ENCODE data around the gene CALN1.
A peak's percentile ranks its signal among the peaks of the same experiment; 100 is the strongest.

Gene CALN1

GRCh38 chr7:72152161-72153131 is 259.7 kb downstream of the CALN1 start:
- H3K18ac ChIP-seq (ENCODE audit: low read length) = no peak overlapping the region
- H2AFZ ChIP-seq (ENCODE audit: low read length) = no peak overlapping the region
- H2AK5ac ChIP-seq (ENCODE audit: low read depth, low read length) = no peak overlapping the region
- H3K9ac ChIP-seq (ENCODE audit: low read depth, low read length, poor library complexity) = no peak overlapping the region
- H4K8ac ChIP-seq (ENCODE audit: low read depth, low read length) = no peak overlapping the region
- DNase-seq (ENCODE audit: low spot score) = no peak
- H2BK120ac ChIP-seq (ENCODE audit: low read depth, low read length) = no peak overlapping the region
- H3K4me3 ChIP-seq (ENCODE audit: low read length in 2 of 2) = no peak overlapping the region
- H3K36me3 ChIP-seq (replicated peaks in 1 of 2; ENCODE audit: control insufficient read depth in 2 of 2, insufficient read depth in 2 of 2, low read length in 2 of 2) = no peaks in the 10 kb centered on the region
- no peak overlapping the region for H4K91ac ChIP-seq (ENCODE audit: low read depth, low read length, poor library complexity)
- H3K23ac ChIP-seq (ENCODE audit: low read depth, low read length, poor library complexity) = no peak overlapping the region
- H3K79me1 ChIP-seq (ENCODE audit: low read depth, low read length) = no peaks in the 10 kb centered on the region
- H2BK15ac ChIP-seq (ENCODE audit: low read length) = no peak overlapping the region
- no peak overlapping the region for H3K14ac ChIP-seq (ENCODE audit: low read length)
- peaks cover 0 to 10% of the 10 kb centered on the region in 2 donors for H3K4me1 ChIP-seq (ENCODE audit: control insufficient read depth in 2 of 2, insufficient read depth in 1 of 2, low read depth in 1 of 2, low read length in 2 of 2)
- H3K4me2 ChIP-seq (ENCODE audit: insufficient read depth, low read length, poor library complexity, severe bottlenecking) = no peak overlapping the region
- no peaks in the 10 kb centered on the region for H3K27me3 ChIP-seq (ENCODE audit: control insufficient read depth in 3 of 3, insufficient read depth in 3 of 3, low read depth in 1 of 3, low read length in 3 of 3)
- H2BK12ac ChIP-seq (ENCODE audit: low read length) = no peak overlapping the region
- WGBS, 2 donors (ENCODE audit: extremely low coverage in 2 of 2, insufficient read length in 2 of 2, insufficient replicate concordance in 1 of 2) = no CpG with 5 or more reads among the region's 7 CpGs
- no peak overlapping the region for H3K27ac ChIP-seq (replicated peaks; ENCODE audit: low read length)
- no peak overlapping the region for H2BK5ac ChIP-seq (ENCODE audit: low read length)
- H3K4ac ChIP-seq (ENCODE audit: low read length) = no peak overlapping the region
- no peaks in the 10 kb centered on the region for H3K9me3 ChIP-seq (replicated peaks in 1 of 2; ENCODE audit: control insufficient read depth in 2 of 2, insufficient read depth in 1 of 2, low read depth in 1 of 2, low read length in 2 of 2)

GRCh38 chr7:72140566-72140965 is 271.6 kb downstream of the CALN1 start:
- H2AFZ ChIP-seq (ENCODE audit: low read length) = no peak overlapping the region
- no peak overlapping the region for H3K4me2 ChIP-seq (ENCODE audit: insufficient read depth, low read length, poor library complexity, severe bottlenecking)
- H3K27ac ChIP-seq (replicated peaks; ENCODE audit: low read length) = no peak overlapping the region
- H3K14ac ChIP-seq (ENCODE audit: low read length) = peak overlapping the region; percentile 31
- H3K9me3 ChIP-seq (replicated peaks in 1 of 2; ENCODE audit: control insufficient read depth in 2 of 2, insufficient read depth in 1 of 2, low read depth in 1 of 2, low read length in 2 of 2) = peaks cover 0 to 8% of the 10 kb centered on the region in 2 donors
- H3K79me1 ChIP-seq (ENCODE audit: low read depth, low read length) = no peaks in the 10 kb centered on the region
- H3K9ac ChIP-seq (ENCODE audit: low read depth, low read length, poor library complexity) = no peak overlapping the region
- no peak overlapping the region for H3K4me3 ChIP-seq (ENCODE audit: low read length in 2 of 2)
- H2BK15ac ChIP-seq (ENCODE audit: low read length) = no peak overlapping the region
- H2BK12ac ChIP-seq (ENCODE audit: low read length) = no peak overlapping the region
- no peak overlapping the region for H2BK120ac ChIP-seq (ENCODE audit: low read depth, low read length)
- no peak overlapping the region for H4K91ac ChIP-seq (ENCODE audit: low read depth, low read length, poor library complexity)
- no peak overlapping the region for H3K18ac ChIP-seq (ENCODE audit: low read length)
- no peak overlapping the region for H3K4ac ChIP-seq (ENCODE audit: low read length)
- H2BK5ac ChIP-seq (ENCODE audit: low read length) = no peak overlapping the region
- H3K23ac ChIP-seq (ENCODE audit: low read depth, low read length, poor library complexity) = no peak overlapping the region
- DNase-seq (ENCODE audit: low spot score) = no peak
- no peaks in the 10 kb centered on the region for H3K36me3 ChIP-seq (replicated peaks in 1 of 2; ENCODE audit: control insufficient read depth in 2 of 2, insufficient read depth in 2 of 2, low read length in 2 of 2)
- no peaks in the 10 kb centered on the region for H3K27me3 ChIP-seq (ENCODE audit: control insufficient read depth in 3 of 3, insufficient read depth in 3 of 3, low read depth in 1 of 3, low read length in 3 of 3)
- no peaks in the 10 kb centered on the region for H3K4me1 ChIP-seq (ENCODE audit: control insufficient read depth in 2 of 2, insufficient read depth in 1 of 2, low read depth in 1 of 2, low read length in 2 of 2)
- WGBS, 2 donors (ENCODE audit: extremely low coverage in 2 of 2, insufficient read length in 2 of 2, insufficient replicate concordance in 1 of 2) = no CpG with 5 or more reads among the region's 2 CpGs
- no peak overlapping the region for H4K8ac ChIP-seq (ENCODE audit: low read depth, low read length)
- H2AK5ac ChIP-seq (ENCODE audit: low read depth, low read length) = no peak overlapping the region

- H3K4ac ChIP-seq (ENCODE audit: low read length) = no peak overlapping the region
- H3K4me1 ChIP-seq (ENCODE audit: control insufficient read depth in 2 of 2, insufficient read depth in 1 of 2, low read depth in 1 of 2, low read length in 2 of 2) = no peaks in the 10 kb centered on the region
- no peak overlapping the region for H2BK5ac ChIP-seq (ENCODE audit: low read length)
- no peaks in the 10 kb centered on the region for H3K9me3 ChIP-seq (replicated peaks in 1 of 2; ENCODE audit: control insufficient read depth in 2 of 2, insufficient read depth in 1 of 2, low read depth in 1 of 2, low read length in 2 of 2)
- no peak overlapping the region for H4K91ac ChIP-seq (ENCODE audit: low read depth, low read length, poor library complexity)
- H3K14ac ChIP-seq (ENCODE audit: low read length) = no peak overlapping the region
- no peak overlapping the region for H2AK5ac ChIP-seq (ENCODE audit: low read depth, low read length)
- no peak overlapping the region for H2AFZ ChIP-seq (ENCODE audit: low read length)
- no peak overlapping the region for H3K27ac ChIP-seq (replicated peaks; ENCODE audit: low read length)
- H2BK12ac ChIP-seq (ENCODE audit: low read length) = no peak overlapping the region
- H2BK15ac ChIP-seq (ENCODE audit: low read length) = no peak overlapping the region
- H4K8ac ChIP-seq (ENCODE audit: low read depth, low read length) = no peak overlapping the region
- no peak overlapping the region for H3K18ac ChIP-seq (ENCODE audit: low read length)
- no peak overlapping the region for H2BK120ac ChIP-seq (ENCODE audit: low read depth, low read length)
- no peaks in the 10 kb centered on the region for H3K27me3 ChIP-seq (ENCODE audit: control insufficient read depth in 3 of 3, insufficient read depth in 3 of 3, low read depth in 1 of 3, low read length in 3 of 3)
- no peak overlapping the region for H3K4me3 ChIP-seq (ENCODE audit: low read length in 2 of 2)
- WGBS, 2 donors (ENCODE audit: extremely low coverage in 2 of 2, insufficient read length in 2 of 2, insufficient replicate concordance in 1 of 2) = no CpG with 5 or more reads among the region's 1 CpG
- H3K9ac ChIP-seq (ENCODE audit: low read depth, low read length, poor library complexity) = no peak overlapping the region
- no peak for DNase-seq (ENCODE audit: low spot score)
- H3K79me1 ChIP-seq (ENCODE audit: low read depth, low read length) = no peaks in the 10 kb centered on the region
- peaks cover 0 to 2% of the 10 kb centered on the region in 2 donors for H3K36me3 ChIP-seq (replicated peaks in 1 of 2; ENCODE audit: control insufficient read depth in 2 of 2, insufficient read depth in 2 of 2, low read length in 2 of 2)
- H3K23ac ChIP-seq (ENCODE audit: low read depth, low read length, poor library complexity) = no peak overlapping the region
- no peak overlapping the region for H3K4me2 ChIP-seq (ENCODE audit: insufficient read depth, low read length, poor library complexity, severe bottlenecking)
These were observed 285.0 kb downstream of the CALN1 start for GRCh38 chr7:72127136-72127535.

- H2BK12ac ChIP-seq (ENCODE audit: low read length) = no peak overlapping the region
- H2AK5ac ChIP-seq (ENCODE audit: low read depth, low read length) = no peak overlapping the region
- H3K36me3 ChIP-seq (replicated peaks in 1 of 2; ENCODE audit: control insufficient read depth in 2 of 2, insufficient read depth in 2 of 2, low read length in 2 of 2) = no peaks in the 10 kb centered on the region
- no peak overlapping the region for H3K18ac ChIP-seq (ENCODE audit: low read length)
- DNase-seq (ENCODE audit: low spot score) = no peak
- H3K27ac ChIP-seq (replicated peaks; ENCODE audit: low read length) = no peak overlapping the region
- H3K9me3 ChIP-seq (replicated peaks in 1 of 2; ENCODE audit: control insufficient read depth in 2 of 2, insufficient read depth in 1 of 2, low read depth in 1 of 2, low read length in 2 of 2) = no peaks in the 10 kb centered on the region
- no peak overlapping the region for H3K9ac ChIP-seq (ENCODE audit: low read depth, low read length, poor library complexity)
- no peaks in the 10 kb centered on the region for H3K4me1 ChIP-seq (ENCODE audit: control insufficient read depth in 2 of 2, insufficient read depth in 1 of 2, low read depth in 1 of 2, low read length in 2 of 2)
- H2BK120ac ChIP-seq (ENCODE audit: low read depth, low read length) = no peak overlapping the region
- WGBS, 2 donors (ENCODE audit: extremely low coverage in 2 of 2, insufficient read length in 2 of 2, insufficient replicate concordance in 1 of 2) = no CpG with 5 or more reads among the region's 5 CpGs
- no peak overlapping the region for H2BK5ac ChIP-seq (ENCODE audit: low read length)
- no peak overlapping the region for H4K91ac ChIP-seq (ENCODE audit: low read depth, low read length, poor library complexity)
- no peak overlapping the region for H2AFZ ChIP-seq (ENCODE audit: low read length)
- no peak overlapping the region for H4K8ac ChIP-seq (ENCODE audit: low read depth, low read length)
- H3K4ac ChIP-seq (ENCODE audit: low read length) = no peak overlapping the region
- no peaks in the 10 kb centered on the region for H3K79me1 ChIP-seq (ENCODE audit: low read depth, low read length)
- H2BK15ac ChIP-seq (ENCODE audit: low read length) = no peak overlapping the region
- H3K4me2 ChIP-seq (ENCODE audit: insufficient read depth, low read length, poor library complexity, severe bottlenecking) = no peak overlapping the region
- no peak overlapping the region for H3K23ac ChIP-seq (ENCODE audit: low read depth, low read length, poor library complexity)
- no peak overlapping the region for H3K4me3 ChIP-seq (ENCODE audit: low read length in 2 of 2)
- H3K14ac ChIP-seq (ENCODE audit: low read length) = no peak overlapping the region
- no peaks in the 10 kb centered on the region for H3K27me3 ChIP-seq (ENCODE audit: control insufficient read depth in 3 of 3, insufficient read depth in 3 of 3, low read depth in 1 of 3, low read length in 3 of 3)
These were observed 288.2 kb downstream of the CALN1 start for GRCh38 chr7:72123913-72124312.
